ENCODE measurements around the gene SMARCD2. TPM values are rescaled to one million over a fixed set of nuclear protein-coding genes. Genes with fewer than 3 reads are reported as not detected.

SMARCD2 gene
- total RNA-seq, 1 donor from 2014 or later = 73.9 TPM

DNA sequence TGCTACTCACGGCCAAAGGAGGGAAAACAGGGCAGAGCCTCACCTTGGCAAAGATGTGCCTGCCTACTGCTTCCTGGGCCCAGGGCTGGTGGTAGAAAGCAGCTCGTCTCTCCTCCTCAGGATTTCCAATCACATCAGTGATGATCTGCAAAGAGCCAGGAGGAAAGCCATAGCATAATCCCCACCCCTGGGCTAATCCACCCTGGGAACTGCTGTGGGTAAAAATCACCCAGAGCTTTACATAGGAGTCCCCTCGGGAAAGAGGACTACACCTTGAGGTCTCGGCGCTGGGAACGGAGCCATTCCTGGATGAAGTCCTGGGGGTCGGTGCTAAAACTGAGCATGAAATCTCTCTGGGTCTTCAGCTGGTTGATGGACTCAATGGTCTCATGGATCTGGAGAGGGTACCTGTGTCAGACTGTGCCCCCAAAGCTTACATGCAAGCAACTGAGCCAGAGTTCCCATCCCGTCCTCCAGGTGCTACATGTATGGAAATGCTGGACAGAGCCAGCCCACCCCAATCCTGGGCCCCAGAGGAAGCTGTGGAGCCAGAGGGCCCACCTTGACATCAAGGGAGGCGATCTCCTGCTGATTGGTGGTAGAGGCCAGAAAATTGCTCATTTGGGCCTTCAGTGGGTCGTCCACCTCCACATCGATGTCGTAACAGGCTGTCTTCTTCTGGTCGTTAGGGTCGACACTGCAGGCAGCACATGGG is 9.3 kb downstream of the SMARCD2 start:
- ATAC-seq (no peak), DNase-seq (ENCODE audit: low spot score) (no peak)

DNA sequence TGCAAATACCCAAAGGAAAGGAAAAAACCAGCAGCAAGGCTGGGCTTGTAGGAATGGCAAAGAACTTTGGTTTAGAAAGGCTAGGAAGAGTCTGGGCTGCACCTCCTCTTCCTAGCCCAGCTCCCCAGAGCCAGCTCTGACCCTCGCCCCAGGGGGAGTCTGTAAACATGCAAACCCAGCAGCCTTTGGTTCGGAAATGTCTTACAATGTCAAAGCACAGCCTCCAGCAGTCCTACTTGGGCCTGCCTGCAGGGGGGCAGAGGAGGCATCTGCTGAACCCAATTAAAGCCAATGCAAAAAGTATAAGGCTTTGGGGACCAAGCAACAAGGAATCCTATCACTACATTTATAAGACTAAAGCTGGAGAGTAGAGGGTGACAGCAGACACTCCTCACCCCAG is 10.0 kb downstream of the SMARCD2 start:
- DNase-seq (ENCODE audit: low spot score) = no peak
- no peak for ATAC-seq

DNA sequence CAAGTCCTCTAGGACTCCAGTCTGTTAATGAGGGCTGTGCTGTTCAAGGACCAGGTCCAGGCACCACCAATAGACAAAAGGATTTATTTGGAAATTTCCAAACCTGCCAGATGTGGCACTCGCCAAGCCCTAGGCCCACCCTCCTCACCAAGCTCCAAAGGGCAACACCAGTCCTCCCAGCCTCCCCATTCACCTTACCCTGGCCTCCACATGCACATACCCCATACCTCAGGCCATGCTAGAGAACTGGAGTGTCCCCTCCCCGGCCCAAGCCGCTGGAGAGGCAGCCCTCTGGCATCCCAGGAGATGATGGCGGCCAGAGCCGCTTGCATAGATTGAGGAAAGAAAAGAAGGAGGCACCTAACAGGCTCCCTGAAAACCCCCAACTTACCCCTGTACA is 10.5 kb downstream of the SMARCD2 start:
- DNase-seq (ENCODE audit: low spot score) (no peak), ATAC-seq (no peak)

DNA sequence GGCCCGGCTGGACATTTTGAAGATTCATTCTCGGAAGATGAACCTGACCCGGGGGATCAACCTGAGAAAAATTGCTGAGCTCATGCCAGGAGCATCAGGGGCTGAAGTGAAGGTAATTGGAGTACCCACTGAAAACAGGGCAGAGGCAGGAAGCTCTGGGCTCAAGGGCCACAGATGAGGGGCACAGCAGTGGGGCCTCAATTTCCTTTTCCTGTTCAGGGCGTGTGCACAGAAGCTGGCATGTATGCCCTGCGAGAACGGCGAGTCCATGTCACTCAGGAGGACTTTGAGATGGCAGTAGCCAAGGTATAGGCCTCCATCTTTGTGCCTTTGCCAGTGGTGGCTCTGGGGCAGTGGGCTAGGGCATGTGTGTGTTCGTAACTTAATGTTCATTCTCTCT is 11.0 kb downstream of the SMARCD2 start:
- DNase-seq (ENCODE audit: low spot score) (no peak), ATAC-seq (no peak)

DNA sequence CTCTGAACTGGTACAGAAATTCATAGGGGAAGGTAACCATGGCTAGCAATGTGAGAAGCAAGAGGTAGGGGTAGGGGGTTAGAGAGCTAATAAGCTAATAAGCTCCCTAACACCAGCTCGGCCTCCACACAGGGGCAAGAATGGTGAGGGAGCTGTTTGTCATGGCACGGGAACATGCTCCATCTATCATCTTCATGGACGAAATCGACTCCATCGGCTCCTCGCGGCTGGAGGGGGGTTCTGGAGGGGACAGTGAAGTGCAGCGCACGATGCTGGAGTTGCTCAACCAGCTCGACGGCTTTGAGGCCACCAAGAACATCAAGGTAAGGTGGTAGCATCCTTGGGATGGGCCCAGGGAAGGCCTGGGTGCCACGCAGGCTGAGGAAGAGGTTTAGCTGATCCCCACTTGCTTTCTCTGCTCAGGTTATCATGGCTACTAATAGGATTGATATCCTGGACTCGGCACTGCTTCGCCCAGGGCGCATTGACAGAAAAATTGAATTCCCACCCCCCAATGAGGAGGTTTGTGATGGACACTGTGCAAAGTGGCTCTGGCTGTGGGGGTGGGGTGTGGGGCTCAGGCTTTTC is 11.5 kb downstream of the SMARCD2 start:
- no peak for DNase-seq (ENCODE audit: low spot score)
- no peak for ATAC-seq

DNA sequence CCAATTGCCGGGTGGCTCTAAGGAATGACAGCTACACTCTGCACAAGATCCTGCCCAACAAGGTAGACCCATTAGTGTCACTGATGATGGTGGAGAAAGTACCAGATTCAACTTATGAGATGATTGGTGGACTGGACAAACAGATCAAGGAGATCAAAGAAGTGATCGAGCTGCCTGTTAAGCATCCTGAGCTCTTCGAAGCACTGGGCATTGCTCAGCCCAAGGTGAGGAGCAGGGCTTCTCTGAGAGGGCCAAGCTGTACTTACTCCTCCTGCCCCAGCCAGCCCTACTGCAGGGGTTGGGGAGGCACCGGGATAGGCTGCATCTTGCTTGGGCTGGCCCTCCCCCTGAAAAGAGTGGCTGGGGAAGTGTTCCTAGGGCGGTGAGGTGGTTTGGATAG is 12.2 kb downstream of the SMARCD2 start:
- ATAC-seq = no peak
- DNase-seq (ENCODE audit: low spot score) = no peak

DNA sequence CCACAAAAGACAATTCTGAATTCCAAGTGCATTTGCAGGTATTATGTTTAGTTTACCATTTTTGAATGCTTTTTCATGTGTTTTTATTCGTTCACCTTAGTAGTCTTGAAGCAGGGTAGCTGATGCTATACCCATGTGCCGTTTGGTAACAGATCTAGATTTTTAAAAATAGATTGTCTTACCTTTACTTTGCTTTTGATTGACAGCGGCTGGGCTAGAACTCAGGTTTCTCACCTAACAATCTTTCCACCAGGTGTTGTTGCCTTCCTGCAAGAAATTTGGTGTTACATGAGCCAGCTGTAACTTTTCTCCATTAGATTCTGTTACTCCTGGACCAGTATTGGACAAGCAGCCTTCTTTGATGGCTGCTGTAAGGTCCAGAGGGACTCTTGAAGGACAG is 13.5 kb downstream of the SMARCD2 start:
- ATAC-seq = no peak
- DNase-seq (ENCODE audit: low spot score) = no peak

DNA sequence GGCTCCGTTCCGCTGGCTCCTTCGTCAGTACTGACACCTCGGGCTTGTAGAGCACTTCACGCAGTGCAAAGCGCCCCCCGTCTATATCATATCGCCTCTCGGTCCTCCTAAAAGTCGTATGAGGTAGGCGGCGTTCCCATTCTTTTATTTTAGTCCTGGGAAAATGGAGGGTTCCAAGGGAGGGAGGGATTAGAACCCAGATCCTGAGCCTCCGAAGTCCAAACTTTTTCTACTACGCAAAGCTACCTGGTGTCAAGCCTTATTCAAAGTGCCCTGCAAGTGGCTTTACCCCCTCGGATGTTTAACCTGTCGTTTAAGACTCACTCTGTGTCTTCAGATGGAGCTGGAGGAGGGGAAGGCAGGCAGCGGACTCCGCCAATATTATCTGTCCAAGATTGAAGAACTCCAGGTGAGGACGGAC is 14.7 kb downstream of the SMARCD2 start:
- ATAC-seq (no peak), DNase-seq (ENCODE audit: low spot score) (no peak)

DNA sequence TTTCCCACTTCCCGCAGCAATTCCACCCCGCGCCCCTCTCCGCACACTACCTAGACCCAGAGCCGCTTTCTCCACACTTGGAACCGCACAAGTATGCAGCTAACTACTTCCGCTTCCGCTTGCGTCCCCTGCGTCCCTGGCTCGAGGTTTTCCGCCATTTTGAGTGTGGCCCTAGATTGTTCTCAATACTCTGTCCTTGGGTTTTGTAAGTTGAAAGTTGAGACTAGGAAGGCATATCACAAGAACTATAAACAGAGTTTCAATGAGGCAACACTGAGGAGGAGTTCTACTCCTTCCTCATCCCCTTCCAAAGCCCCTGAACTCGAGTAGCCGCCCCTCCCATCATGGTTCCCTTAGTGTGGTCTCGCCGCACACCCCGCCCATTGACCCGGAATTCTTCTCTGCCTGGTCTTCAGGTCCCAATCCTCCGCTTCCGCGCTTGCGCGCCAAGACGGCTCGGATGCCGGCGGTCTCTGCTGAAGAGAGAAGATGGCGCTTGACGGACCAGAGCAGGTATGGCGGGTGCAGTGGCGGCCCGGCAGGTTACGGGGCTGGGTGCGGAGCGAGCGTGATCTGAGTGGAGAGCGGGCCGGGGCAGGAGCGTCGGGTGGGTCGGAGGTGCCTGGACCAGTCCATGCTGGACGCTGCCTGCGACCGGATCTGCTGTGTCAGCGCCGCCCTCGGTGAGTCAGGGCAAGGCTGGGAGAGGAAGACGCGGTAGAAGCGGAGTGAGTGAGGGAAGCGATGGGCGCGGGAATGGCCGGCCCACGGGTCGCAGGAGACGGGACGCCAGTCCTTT is 15.3 kb downstream of the SMARCD2 start, which contains the start of the genes FTSJ3 and PSMC5:
Gene FTSJ3 (minus strand): TSS at position 662 of the 799 bp plus-strand sequence. CDS start 761 bp downstream, outside the sequence.
Gene PSMC5 (plus strand): TSS at position 430 of the 799 bp plus-strand sequence. CDS start 60 bp downstream, at position 490.
- peak; percentile 92 for ATAC-seq
- DNase-seq (ENCODE audit: low spot score) = peak; percentile 96

DNA sequence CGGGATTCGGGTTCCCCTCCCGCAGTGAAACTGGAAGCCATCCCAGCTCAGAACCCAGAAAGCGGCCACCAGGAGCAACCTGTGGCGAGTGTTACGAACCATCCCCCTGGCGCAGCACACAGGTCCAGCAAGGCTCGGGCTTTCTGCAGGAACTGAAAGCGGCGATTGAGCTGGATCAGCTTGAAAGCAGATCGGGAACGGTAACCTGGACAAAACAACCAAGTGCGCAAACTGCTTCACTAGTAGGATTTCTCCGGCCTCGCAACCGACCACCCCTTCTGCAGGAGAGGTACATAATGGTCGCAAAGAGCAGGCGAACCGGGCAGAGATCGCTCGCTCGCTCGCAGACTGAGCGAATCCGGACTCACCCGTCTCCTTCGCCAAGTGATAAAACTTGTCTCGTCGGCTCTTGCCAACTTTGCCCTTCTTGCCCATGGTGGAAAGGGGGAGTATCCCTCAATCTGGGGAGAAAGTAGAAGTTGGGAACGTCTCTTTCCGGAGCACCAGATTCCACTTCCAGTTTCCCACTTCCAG is 15.9 kb downstream of the SMARCD2 start:
- DNase-seq (ENCODE audit: low spot score) = no peak
- ATAC-seq = peak; percentile 2

DNA sequence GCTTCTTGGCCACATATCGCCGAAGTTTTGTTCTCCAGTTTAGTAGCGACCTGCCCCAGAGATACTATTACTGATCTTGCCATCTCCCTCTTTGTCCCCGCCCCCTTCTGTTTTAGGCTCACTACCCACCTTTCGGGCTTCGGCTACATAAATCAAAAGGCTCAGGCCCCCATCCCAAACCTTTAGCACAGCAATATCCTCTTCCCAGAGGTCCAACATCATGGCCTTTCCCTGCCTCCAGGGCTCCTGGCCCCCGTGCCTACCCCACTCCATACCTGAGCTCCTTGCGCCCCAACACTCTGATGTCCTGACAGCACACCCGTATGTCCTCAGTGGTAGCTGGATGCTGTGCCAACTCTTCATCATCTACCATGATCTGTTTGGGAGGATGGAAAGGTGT is 18.1 kb downstream of the SMARCD2 start:
- ATAC-seq = no peak
- DNase-seq (ENCODE audit: low spot score) = no peak

DNA sequence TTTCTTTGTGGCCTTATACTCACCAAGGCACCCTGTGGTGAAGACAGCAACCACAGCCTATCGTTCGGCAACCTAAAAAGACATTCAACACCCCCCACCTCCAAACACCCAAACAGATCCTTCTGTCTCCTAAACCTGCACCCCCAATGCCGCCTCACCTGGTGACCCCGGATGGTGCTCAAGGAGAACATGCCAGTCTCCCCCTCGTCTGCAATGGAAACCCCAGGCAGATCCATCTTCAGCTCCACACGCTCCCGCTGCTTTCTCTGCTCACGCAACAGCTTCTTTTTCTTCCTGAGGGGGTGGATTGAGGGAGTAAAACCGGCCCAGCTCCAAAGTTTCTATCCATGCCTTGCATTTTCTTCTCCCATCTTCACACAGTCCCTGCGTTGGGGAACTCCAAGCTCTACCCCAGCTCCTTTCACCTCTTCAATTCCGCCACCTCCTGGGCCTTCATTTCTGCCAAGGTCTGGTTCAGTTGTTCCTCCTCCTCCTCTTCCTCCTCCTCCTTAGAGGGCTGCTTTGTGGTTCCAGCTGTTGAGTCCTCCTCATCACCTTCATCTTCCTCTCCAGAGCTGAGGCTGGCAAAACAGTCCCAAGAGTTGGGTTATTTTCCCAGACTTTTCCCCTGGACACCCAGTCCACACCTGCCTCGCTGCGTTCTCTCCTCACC is 18.7 kb downstream of the SMARCD2 start:
- no peak for ATAC-seq
- no peak for DNase-seq (ENCODE audit: low spot score)

DNA sequence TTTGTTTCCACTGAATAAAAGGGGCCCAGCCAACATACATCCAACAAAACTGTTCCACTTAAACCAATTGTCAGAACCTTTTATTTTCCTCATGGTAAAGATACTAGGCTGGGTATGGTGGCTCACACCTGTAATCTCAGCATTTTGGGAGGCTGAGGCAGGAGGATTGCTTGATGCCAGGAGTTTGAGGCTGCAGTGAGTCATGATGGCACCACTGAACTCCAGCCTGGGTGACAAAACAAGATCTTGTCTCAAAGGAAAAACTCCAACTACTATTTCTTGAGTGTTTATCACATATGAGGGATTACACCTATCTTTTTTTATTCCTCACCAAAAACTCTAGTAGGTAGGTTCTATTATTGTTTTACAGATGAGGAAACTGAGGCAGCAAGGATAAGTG is 19.9 kb downstream of the SMARCD2 start:
- no peak for DNase-seq (ENCODE audit: low spot score)
- no peak for ATAC-seq

DNA sequence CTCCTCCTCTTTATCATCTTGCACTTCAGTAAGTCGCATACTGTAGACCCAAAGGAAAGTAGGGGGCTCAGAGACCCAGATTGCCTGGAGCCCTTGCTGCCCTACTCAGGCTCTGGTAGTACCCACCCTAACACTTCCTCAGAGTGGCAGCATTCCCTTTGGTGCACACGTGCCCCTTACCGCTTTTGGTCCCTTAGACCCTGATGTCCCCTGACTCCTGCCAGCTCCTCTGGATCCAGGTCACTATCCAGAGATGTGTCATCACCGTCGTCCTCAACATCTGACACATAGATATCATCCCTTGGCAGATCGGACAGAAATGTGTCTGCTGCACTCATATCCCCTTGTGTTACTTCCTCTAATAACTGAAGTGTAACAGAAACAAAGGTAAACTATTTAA is 20.7 kb downstream of the SMARCD2 start:
- DNase-seq (ENCODE audit: low spot score) (no peak), ATAC-seq (no peak)

DNA sequence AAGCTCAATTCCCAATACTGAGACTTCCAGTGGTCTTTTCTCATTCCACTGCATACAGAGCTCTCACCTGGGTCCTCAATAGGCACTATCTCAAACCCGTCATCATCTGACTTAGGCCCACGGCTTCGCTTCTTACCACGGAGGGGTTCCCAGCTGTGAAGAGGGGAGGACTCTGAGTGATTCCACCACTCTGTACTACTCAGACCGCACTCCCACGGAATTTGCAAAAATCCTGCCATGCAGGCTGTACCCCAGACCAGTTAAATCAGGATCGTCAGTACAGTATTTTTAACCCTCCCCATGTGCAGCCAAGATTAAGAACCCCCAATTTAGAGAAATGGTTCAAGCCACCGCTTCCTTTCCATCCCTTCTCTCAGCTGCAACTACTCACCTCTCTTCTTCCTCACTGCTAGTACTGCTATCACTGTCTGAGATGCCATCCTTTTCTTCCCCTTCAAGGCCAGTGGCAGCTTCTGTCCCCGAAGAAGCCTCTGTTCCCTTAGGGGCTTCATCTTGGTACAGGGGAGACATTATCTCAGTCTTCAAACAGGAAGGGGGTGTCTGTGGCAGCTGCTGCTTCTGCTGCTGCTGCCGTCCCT is 21.4 kb downstream of the SMARCD2 start:
- DNase-seq (ENCODE audit: low spot score) (no peak), ATAC-seq (no peak)

DNA sequence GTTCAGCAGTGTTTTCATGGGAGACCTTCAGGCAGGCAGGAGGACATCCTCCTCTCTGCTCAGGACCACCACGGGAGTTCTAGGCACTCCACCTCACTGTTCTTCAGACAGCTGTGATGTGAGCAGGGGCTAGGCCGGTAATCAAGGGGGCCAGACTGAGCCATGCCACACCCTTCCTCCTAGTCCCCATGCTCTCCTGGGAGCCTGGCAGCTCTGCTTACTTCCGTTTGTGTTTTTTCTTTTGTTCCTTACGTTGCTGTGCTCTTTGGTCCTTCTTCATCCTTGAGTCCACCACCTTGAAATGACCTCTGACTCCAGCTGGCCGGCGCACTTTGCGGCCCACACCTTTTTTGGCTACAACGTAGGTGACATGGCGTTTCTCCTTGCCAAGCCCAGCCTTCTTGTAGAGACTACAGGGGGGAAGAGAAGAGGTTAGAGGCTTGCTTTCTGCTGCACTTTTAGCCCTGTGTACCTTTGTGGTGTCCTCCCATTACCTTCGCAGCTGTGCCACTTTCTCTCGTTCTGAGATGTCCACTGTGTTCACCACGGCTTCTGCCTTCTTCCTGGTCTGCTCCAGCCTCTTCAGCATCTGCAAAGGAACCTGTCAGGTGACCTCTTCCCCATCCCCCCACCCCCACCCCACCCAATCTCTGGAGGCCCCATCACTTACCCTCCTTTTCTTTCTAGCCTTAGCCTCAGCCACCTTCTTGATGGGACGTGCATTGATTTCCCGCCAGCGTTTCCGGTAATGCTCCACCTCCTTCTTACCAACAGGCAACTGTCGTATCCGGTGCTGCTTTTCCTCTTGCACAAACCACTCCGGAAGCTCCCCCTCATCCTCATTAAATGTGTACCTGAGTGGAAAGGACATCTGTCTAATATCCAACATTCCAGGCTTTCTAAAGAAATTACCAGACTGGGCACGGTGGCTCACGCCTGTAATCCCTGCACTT is 22.6 kb downstream of the SMARCD2 start:
- ATAC-seq (peak; percentile 34), DNase-seq (ENCODE audit: low spot score) (no peak)

DNA sequence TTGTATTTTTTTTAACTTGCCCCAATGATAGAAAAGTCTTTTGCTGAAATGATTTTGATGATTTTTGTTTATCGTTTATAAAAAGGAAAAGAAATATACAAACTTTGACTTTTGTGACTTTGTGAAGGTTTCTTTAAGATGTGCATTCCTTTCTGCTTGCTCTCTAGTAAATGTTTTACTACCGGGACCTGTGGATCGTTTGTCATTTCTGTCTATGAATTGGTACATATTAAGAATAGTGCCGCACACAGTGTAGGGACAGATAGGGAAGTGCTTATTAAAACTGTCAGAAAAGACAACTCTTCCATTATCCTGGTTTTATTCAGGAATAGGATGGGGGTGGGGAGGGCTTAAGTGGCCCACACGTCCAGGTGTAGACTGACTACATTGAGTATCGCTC is 23.4 kb downstream of the SMARCD2 start:
- no peak for DNase-seq (ENCODE audit: low spot score)

DNA sequence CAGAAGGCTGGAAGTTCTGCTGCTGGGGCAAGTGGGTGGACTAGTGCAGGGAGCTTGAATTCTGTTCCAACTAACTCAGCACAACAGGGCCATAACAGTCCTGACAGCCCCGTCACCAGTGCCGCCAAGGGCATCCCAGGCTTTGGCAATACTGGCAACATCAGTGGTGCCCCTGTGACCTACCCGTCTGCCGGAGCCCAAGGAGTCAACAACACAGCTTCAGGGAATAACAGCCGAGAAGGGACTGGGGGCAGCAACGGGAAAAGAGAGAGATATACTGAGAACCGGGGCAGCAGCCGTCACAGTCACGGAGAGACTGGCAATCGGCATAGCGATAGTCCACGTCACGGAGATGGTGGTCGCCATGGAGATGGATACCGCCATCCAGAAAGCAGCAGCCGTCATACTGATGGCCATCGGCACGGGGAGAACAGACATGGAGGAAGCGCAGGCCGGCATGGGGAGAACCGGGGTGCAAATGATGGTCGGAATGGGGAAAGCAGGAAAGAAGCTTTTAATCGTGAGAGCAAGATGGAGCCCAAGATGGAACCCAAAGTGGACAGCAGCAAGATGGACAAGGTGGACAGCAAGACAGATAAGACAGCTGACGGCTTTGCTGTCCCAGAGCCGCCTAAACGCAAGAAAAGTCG is 24.6 kb downstream of the SMARCD2 start:
- ATAC-seq = no peak
- no peak for DNase-seq (ENCODE audit: low spot score)

More for the DNA sequence above, 23.4 kb downstream of the SMARCD2 start:
- peak; percentile 35 for ATAC-seq

DNA sequence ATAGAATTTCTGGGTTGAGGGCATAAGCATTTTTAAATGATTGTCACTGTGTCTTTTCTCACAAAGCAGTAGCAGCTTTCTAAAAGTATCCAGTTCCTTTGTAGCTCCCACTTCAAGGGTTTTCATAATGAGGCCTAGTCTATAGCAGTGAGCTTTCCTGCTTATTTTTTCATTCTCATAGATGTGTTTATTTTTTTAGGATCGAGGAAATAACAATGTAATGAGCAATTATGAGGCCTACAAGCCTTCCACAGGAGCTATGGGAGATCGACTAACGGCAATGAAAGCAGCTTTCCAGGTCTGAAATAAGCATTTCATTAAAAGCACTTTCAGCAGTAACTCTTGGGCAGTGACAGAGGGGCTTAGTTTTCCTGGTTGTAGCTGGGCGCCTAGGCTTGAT is 25.8 kb downstream of the SMARCD2 start:
- DNase-seq (ENCODE audit: low spot score) (no peak), ATAC-seq (no peak)
